Mesendoderm (in vitro differentiated cells): ENCODE data around the gene PLEKHG3.

Source experiments
- DNase-seq: peaks from one replicate; pipeline ENCODE4 v3.0.0; 2013
- H2AK5ac ChIP-seq: 2 replicates; pipeline ENCODE4 v1.6.1; 2013; ENCODE audit warnings: low read length, inconsistent platforms
- H2BK120ac ChIP-seq: 2 replicates; pipeline ENCODE4 v1.6.1; 2013; ENCODE audit warnings: low read depth, mild to moderate bottlenecking, low read length, moderate library complexity, mixed read lengths
- H2BK15ac ChIP-seq: replicated peaks from 2 replicates; pipeline ENCODE4 v1.6.1; 2013; ENCODE audit warnings: low read depth, mild to moderate bottlenecking, moderate library complexity
- H2BK5ac ChIP-seq: 2 replicates; pipeline ENCODE4 v1.6.1; 2013; ENCODE audit warnings: low read length, inconsistent platforms
- H3K18ac ChIP-seq: 2 replicates; pipeline ENCODE4 v1.6.1; 2013; ENCODE audit warnings: mild to moderate bottlenecking, low read length, mixed read lengths
- H3K23ac ChIP-seq: one replicate; pipeline ENCODE4 v1.6.1; 2013; ENCODE audit warnings: low read length
- H3K27ac ChIP-seq: 2 replicates; pipeline ENCODE4 v1.5.1; 2013; ENCODE audit warnings: low read depth, mild to moderate bottlenecking, inconsistent platforms, low read length, moderate library complexity
- H3K27me3 ChIP-seq: 2 replicates; pipeline ENCODE4 v1.6.1; 2013; ENCODE audit warnings: low read length, control low read depth, mild to moderate bottlenecking, inconsistent platforms; ENCODE audit not compliant: insufficient read depth, poor library complexity
- H3K36me3 ChIP-seq: 2 replicates; pipeline ENCODE4 v1.6.1; 2013; ENCODE audit warnings: low read length, inconsistent platforms; ENCODE audit not compliant: control insufficient read depth, insufficient read depth
- H3K4ac ChIP-seq: one replicate; pipeline ENCODE4 v1.6.1; 2013; ENCODE audit warnings: low read depth, mild to moderate bottlenecking, low read length, moderate library complexity
- H3K4me1 ChIP-seq: 2 replicates; pipeline ENCODE4 v1.6.1; 2013; ENCODE audit warnings: low read depth, low read length, inconsistent platforms; ENCODE audit not compliant: control insufficient read depth
- H3K4me2 ChIP-seq: 2 replicates; pipeline ENCODE4 v1.6.1; 2013; ENCODE audit warnings: low read length
- H3K4me3 ChIP-seq: 2 replicates; pipeline ENCODE4 v1.5.1; 2013; ENCODE audit warnings: mild to moderate bottlenecking, low read length
- H3K56ac ChIP-seq: one replicate; pipeline ENCODE4 v1.6.1; 2013; ENCODE audit warnings: low read length
- H3K79me1 ChIP-seq: 2 replicates; pipeline ENCODE4 v1.6.1; 2013; ENCODE audit warnings: low read length, inconsistent platforms
- H3K79me2 ChIP-seq: 2 replicates; pipeline ENCODE4 v1.6.1; 2013; ENCODE audit warnings: mild to moderate bottlenecking, low read length; ENCODE audit not compliant: control insufficient read depth, insufficient read depth
- H3K9ac ChIP-seq: 2 replicates; pipeline ENCODE4 v1.6.1; 2013; ENCODE audit warnings: low read length, inconsistent platforms
- H4K5ac ChIP-seq: one replicate; pipeline ENCODE4 v1.6.1; 2013; ENCODE audit warnings: low read length
- H4K8ac ChIP-seq: one replicate; pipeline ENCODE4 v1.6.1; 2013; ENCODE audit warnings: low read depth, mild to moderate bottlenecking, control low read depth, low read length, moderate library complexity
- WGBS: extraction: QIAGEN DNeasy Blood & Tissue Kit; methylation state at CpG from one replicate; pipeline ENCODE4 v1.1.7; 2013; ENCODE audit warnings: low lambda C conversion rate, missing lambda C conversion rate; ENCODE audit not compliant: insufficient coverage; ENCODE audit errors: extremely low coverage; 5-methylcytosine and 5-hydroxymethylcytosine counted together

PLEKHG3 gene

DNA sequence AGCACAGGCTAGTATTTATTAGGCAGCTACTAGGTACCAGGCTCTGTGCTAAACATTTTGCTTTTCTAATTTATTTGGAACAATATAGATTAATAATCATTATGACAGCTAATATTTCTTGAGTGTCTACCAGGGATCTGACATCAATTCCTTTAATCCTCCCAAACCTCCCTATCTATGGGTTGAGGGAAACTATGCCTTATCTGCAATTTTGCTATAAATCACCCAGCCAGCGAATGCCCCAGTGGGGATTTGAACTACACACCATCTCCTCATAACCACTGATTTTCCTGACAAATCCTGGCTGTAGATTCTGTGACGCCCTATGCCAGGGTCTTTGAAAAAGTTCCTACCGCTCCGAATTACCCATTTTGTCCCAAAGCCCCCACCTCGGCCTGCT, 21.4 kb upstream of the PLEKHG3 start:
- DNase-seq: no peak
- Histone ChIP-seq H2BK120ac (no peak overlapping the region), H3K56ac (no peak overlapping the region), H3K4ac (no peak overlapping the region), H3K23ac (no peak overlapping the region), H2AK5ac (no peak overlapping the region), H3K4me1 (no peaks in the 10 kb centered on the region), H2BK5ac (no peak overlapping the region), H3K27me3 (no peaks in the 10 kb centered on the region), H3K4me2 (no peak overlapping the region), H3K79me2 (no peaks in the 10 kb centered on the region), H3K4me3 (no peak overlapping the region), H3K9ac (no peak overlapping the region), H3K18ac (no peak overlapping the region), H4K5ac (no peak overlapping the region), H3K36me3 (no peaks in the 10 kb centered on the region), H3K27ac (no peak overlapping the region), H4K8ac (no peak overlapping the region), H3K79me1 (no peaks in the 10 kb centered on the region), H2BK15ac (no peak overlapping the region)
- WGBS: no CpG with 5 or more reads among the region's 5 CpGs

DNA sequence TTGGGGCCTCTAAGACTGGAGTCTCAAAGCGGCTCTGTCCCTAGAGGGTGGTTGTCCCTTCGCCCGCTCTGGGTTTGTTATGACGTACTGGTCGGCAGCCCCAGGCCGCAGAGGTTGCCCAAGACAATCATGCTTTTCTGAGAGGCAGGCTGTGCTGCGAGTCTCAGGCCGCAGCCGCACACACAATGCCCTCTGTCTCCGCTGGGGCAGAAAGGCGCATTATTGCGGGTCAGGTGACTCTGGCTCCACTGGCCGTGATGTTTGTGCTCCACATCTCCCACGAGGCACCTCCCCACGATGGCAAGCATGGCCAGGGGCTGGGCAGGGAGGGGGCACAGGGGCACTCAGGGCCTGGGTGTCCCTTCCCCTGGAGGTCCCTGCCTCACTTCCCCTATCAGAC, 21.0 kb upstream of the PLEKHG3 start:
- no peak overlapping the region for H3K23ac ChIP-seq
- no peaks in the 10 kb centered on the region for H3K27me3 ChIP-seq
- H3K4me2 ChIP-seq: no peak overlapping the region
- peaks cover under 1% of the 10 kb centered on the region for H3K4me1 ChIP-seq
- H4K5ac ChIP-seq: no peak overlapping the region
- H3K79me1 ChIP-seq: no peaks in the 10 kb centered on the region
- no peak overlapping the region for H3K56ac ChIP-seq
- no peak for DNase-seq
- H2BK15ac ChIP-seq: no peak overlapping the region
- no peak overlapping the region for H3K18ac ChIP-seq
- no peaks in the 10 kb centered on the region for H3K79me2 ChIP-seq
- H4K8ac ChIP-seq: no peak overlapping the region
- H3K27ac ChIP-seq: no peak overlapping the region
- no peak overlapping the region for H3K4me3 ChIP-seq
- no peak overlapping the region for H2AK5ac ChIP-seq
- WGBS: no CpG with 5 or more reads among the region's 15 CpGs
- no peak overlapping the region for H2BK120ac ChIP-seq
- H3K36me3 ChIP-seq: no peaks in the 10 kb centered on the region
- H3K9ac ChIP-seq: no peak overlapping the region
- no peak overlapping the region for H3K4ac ChIP-seq
- no peak overlapping the region for H2BK5ac ChIP-seq

DNA sequence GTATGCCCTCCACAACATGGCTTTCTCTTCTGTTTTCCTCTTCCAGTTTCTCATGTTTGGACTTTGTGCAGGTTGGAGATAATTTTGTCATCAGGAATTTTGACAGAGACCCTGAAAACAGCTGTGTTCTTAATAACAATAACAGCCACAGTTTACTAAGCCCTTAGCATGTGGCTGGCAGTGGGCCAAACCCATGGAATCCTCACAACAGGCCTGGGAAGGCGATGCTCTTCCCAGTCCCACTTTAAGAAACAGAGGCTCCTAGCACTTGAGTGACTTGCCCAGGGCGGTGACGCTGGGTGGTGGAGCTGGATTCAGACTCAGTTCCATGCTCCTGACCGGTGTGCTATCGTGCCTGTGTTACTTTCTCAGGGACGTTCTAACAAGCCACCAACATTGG, 20.1 kb upstream of the PLEKHG3 start:
- no peak overlapping the region for H3K4me3 ChIP-seq
- no peak overlapping the region for H3K4ac ChIP-seq
- no peaks in the 10 kb centered on the region for H3K79me1 ChIP-seq
- no peak overlapping the region for H4K5ac ChIP-seq
- H3K79me2 ChIP-seq: no peaks in the 10 kb centered on the region
- no peak for DNase-seq
- no peak overlapping the region for H3K27ac ChIP-seq
- no peak overlapping the region for H3K56ac ChIP-seq
- no peak overlapping the region for H2BK15ac ChIP-seq
- H3K4me1 ChIP-seq: peaks cover 6% of the 10 kb centered on the region
- no peaks in the 10 kb centered on the region for H3K27me3 ChIP-seq
- H2AK5ac ChIP-seq: no peak overlapping the region
- no peak overlapping the region for H3K4me2 ChIP-seq
- no peak overlapping the region for H2BK120ac ChIP-seq
- H3K9ac ChIP-seq: no peak overlapping the region
- no peaks in the 10 kb centered on the region for H3K36me3 ChIP-seq
- no peak overlapping the region for H2BK5ac ChIP-seq
- no CpG with 5 or more reads among the region's 6 CpGs for WGBS
- no peak overlapping the region for H3K18ac ChIP-seq
- H3K23ac ChIP-seq: no peak overlapping the region
- no peak overlapping the region for H4K8ac ChIP-seq

DNA sequence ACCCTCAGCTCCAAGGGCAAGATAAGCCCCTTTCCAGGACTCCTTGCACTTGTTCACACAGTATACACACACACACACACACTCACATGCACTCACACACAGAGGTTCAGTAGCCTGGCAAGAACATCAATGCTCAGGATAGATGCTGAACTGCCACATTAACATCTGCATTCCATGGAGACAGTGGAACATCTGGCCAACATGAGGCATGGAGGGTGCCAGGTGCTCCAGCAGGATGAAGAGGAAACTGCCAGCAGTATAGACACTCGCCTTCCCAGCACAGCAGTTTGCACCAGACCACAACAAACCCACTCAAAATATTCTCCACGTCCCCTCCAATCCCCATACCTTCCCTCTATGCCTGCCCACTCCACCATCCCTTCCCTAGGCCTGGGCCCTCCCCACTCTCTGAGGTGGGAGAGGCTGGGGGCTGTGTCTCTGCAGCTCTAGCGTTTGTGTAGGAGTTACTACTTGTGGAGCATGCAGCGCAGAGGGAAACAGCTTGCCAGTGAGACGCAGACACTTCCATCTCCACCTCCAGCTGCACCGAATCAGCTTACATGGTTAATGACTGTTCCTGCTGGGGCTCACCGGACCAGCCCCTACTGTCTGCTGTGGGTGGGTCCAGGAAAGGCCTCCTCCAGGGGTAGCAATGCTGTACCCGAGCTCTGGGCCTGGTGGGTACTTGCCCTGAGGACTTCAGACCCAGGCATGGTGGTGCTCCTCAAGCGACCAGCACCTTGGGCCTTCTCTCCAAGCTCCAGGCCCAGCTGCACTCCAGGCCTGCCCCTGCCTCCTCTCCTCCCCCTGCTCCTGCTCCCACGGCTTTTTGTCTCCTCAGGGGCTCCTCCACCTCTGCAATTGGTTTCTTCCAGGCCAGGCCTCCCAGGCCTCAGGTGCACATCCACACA, 18.6 kb upstream of the PLEKHG3 start:
- Histone ChIP-seq H3K79me2 (no peaks in the 10 kb centered on the region), H4K5ac (no peak overlapping the region), H3K4me2 (no peak overlapping the region), H2BK120ac (no peak overlapping the region), H3K9ac (no peak overlapping the region), H3K79me1 (no peaks in the 10 kb centered on the region), H3K4me3 (no peak overlapping the region), H4K8ac (no peak overlapping the region), H3K27ac (no peak overlapping the region), H3K4me1 (peaks cover 8% of the 10 kb centered on the region), H3K4ac (no peak overlapping the region), H3K18ac (no peak overlapping the region), H2AK5ac (no peak overlapping the region), H3K23ac (no peak overlapping the region), H3K36me3 (no peaks in the 10 kb centered on the region), H2BK15ac (no peak overlapping the region), H3K56ac (no peak overlapping the region), H3K27me3 (no peaks in the 10 kb centered on the region), H2BK5ac (no peak overlapping the region)
- WGBS: no CpG with 5 or more reads among the region's 10 CpGs
- DNase-seq: no peak

DNA sequence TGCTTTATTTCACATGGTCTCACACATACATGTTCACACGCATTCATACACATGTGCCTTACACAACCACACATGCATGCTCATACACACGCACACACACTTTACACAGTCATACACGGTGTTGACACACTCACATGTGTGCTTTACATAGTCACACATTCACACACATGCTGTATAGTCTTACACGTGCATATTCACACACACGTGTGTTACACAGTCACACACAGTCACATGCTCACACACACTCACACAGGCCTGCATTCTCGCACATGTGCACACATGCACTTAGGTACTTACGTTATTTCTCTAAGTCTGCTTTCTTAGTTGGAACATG, 18.0 kb upstream of the PLEKHG3 start:
- no peak overlapping the region for H3K56ac ChIP-seq
- no peak overlapping the region for H2AK5ac ChIP-seq
- no peak overlapping the region for H3K4me3 ChIP-seq
- no peak overlapping the region for H3K18ac ChIP-seq
- H3K23ac ChIP-seq: no peak overlapping the region
- no peak overlapping the region for H2BK15ac ChIP-seq
- H3K4me1 ChIP-seq: peaks cover 8% of the 10 kb centered on the region
- no peak for DNase-seq
- no peaks in the 10 kb centered on the region for H3K79me1 ChIP-seq
- H3K4me2 ChIP-seq: no peak overlapping the region
- H3K27ac ChIP-seq: no peak overlapping the region
- no peaks in the 10 kb centered on the region for H3K27me3 ChIP-seq
- no CpG with 5 or more reads among the region's 7 CpGs for WGBS
- no peaks in the 10 kb centered on the region for H3K79me2 ChIP-seq
- no peak overlapping the region for H4K5ac ChIP-seq
- H2BK5ac ChIP-seq: no peak overlapping the region
- H3K9ac ChIP-seq: no peak overlapping the region
- H3K36me3 ChIP-seq: no peaks in the 10 kb centered on the region
- H4K8ac ChIP-seq: no peak overlapping the region
- no peak overlapping the region for H2BK120ac ChIP-seq
- H3K4ac ChIP-seq: no peak overlapping the region

DNA sequence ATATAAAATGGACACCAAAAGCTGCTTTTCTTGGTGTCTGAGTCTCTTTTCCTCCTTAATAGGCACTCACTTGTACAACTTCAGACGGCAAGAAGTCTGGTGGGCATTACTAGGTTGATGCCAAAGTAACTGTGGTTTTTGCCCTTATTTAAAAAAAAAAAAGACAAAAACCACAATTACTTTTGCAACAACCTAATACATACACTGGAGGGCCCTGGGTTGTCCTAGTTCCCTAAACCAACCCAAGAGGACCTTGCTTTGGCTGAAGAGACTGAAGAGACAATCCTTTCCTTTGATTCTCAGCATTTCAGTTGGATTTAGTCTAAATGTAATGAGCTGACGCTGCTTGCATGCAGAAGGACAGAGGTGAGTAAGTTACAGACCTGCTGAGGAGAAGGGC, 16.2 kb upstream of the PLEKHG3 start:
- H3K23ac ChIP-seq: no peak overlapping the region
- no peak overlapping the region for H2BK120ac ChIP-seq
- no peak overlapping the region for H3K4ac ChIP-seq
- WGBS: no CpG with 5 or more reads among the region's 2 CpGs
- H3K27ac ChIP-seq: no peak overlapping the region
- H2AK5ac ChIP-seq: no peak overlapping the region
- no peak for DNase-seq
- no peak overlapping the region for H4K5ac ChIP-seq
- H2BK15ac ChIP-seq: no peak overlapping the region
- H3K4me1 ChIP-seq: peaks cover 8% of the 10 kb centered on the region
- H2BK5ac ChIP-seq: no peak overlapping the region
- no peaks in the 10 kb centered on the region for H3K27me3 ChIP-seq
- H3K18ac ChIP-seq: no peak overlapping the region
- H3K4me2 ChIP-seq: no peak overlapping the region
- H3K36me3 ChIP-seq: no peaks in the 10 kb centered on the region
- H3K4me3 ChIP-seq: no peak overlapping the region
- no peak overlapping the region for H3K56ac ChIP-seq
- H3K79me2 ChIP-seq: no peaks in the 10 kb centered on the region
- H4K8ac ChIP-seq: no peak overlapping the region
- no peaks in the 10 kb centered on the region for H3K79me1 ChIP-seq
- no peak overlapping the region for H3K9ac ChIP-seq
